GM12878 (cell line): ENCODE results near the gene GRHL1.

Experiments
- BHLHE40 ChIP-seq, 2 experiments: fragments of 450-650 bp in 1 of 2; IDR thresholded peaks; 2 replicates each; pipeline ENCODE4 v1.6.1; 2011 to 2017; ENCODE audit warnings: low read depth in 2 of 2, borderline replicate concordance in 1 of 2, improper control_type of control experiment in 1 of 2, low read length in 1 of 2, mild to moderate bottlenecking in 1 of 2
- EP300 ChIP-seq, 2 experiments: fragments of 150-350 bp in 1 of 2; IDR thresholded peaks; 2 replicates each; pipeline ENCODE4 v1.6.1; 2011 to 2012; ENCODE audit warnings: low read depth in 2 of 2, low read length in 2 of 2, borderline replicate concordance in 1 of 2, improper control_type of control experiment in 1 of 2, inconsistent platforms in 1 of 2; ENCODE audit not compliant: control insufficient read depth in 1 of 2
- JUND ChIP-seq: IDR thresholded peaks from 2 replicates; pipeline ENCODE4 v1.6.1; 2012; ENCODE audit warnings: low read depth, mild to moderate bottlenecking, low read length, improper control_type of control experiment, moderate library complexity
- POLR2AphosphoS5 ChIP-seq: IDR thresholded peaks from 2 replicates; pipeline ENCODE4 v1.6.1; 2011; ENCODE audit warnings: mild to moderate bottlenecking, low read length, inconsistent platforms
- TCF12 ChIP-seq: IDR thresholded peaks from 2 replicates; pipeline ENCODE4 v1.6.1; 2011; ENCODE audit warnings: low read depth, mild to moderate bottlenecking, low read length
- YY1 ChIP-seq: IDR thresholded peaks from 2 replicates; pipeline ENCODE4 v1.6.1; 2011; ENCODE audit warnings: low read depth, mild to moderate bottlenecking, low read length
- ZBTB33 ChIP-seq: fragments of 450-650 bp; IDR thresholded peaks from 2 replicates; pipeline ENCODE4 v1.6.1; 2017; ENCODE audit warnings: mild to moderate bottlenecking

GRCh38 chr2:9970200-9971044 is 18.9 kb downstream of the GRHL1 start:
- TF ChIP-seq ZBTB33 (no peak), POLR2AphosphoS5 (no peak), BHLHE40 (IDR thresholded peaks at IDR 0.05; ENCODE audit: borderline replicate concordance in 1 of 2, low read depth in 2 of 2, low read length in 1 of 2) (no peak), JUND (no peak), YY1 (no peak), EP300 (IDR thresholded peaks at IDR 0.05; ENCODE audit: borderline replicate concordance in 1 of 2, control insufficient read depth in 1 of 2, low read depth in 2 of 2, low read length in 2 of 2) (no peak), TCF12 (no peak)
